Spleen (tissue), 11 donors: Measurements from ENCODE around the gene ZNF532. TPM values are rescaled to one million over a fixed set of nuclear protein-coding genes. Genes with fewer than 3 reads are reported as not detected.

Source experiments
- DNase-seq: peaks from one replicate; pipeline ENCODE4 v3.0.0-alpha.2; 2020
- H3K27ac ChIP-seq, 8 donors: fragments of 200-600 bp; sonication (generic) in 7 of 8; 1 replicate in 4 of 8; 2 replicates in 4 of 8; pipeline versions ENCODE4 v1.5.0 to v1.8.0; 2016 to 2021; ENCODE audit warnings: inconsistent platforms in 4 of 8, mild to moderate bottlenecking in 4 of 8, moderate library complexity in 1 of 8
- H3K27me3 ChIP-seq, 7 donors: fragments of 200-600 bp; sonication (generic) in 6 of 7; replicated peaks in 1 of 7; 1 replicate in 4 of 7; 2 replicates in 3 of 7; pipeline versions ENCODE4 v1.5.0 to v1.8.0; 2016 to 2021; ENCODE audit warnings: inconsistent platforms in 3 of 7, mild to moderate bottlenecking in 1 of 7
- H3K36me3 ChIP-seq, 6 donors: fragments of 200-600 bp; sonication (generic) in 5 of 6; 1 replicate in 4 of 6; 2 replicates in 2 of 6; pipeline versions ENCODE4 v1.5.0 to v1.8.0; 2016 to 2021; ENCODE audit warnings: inconsistent platforms in 2 of 6
- H3K4me1 ChIP-seq, 6 donors: fragments of 200-600 bp; sonication (generic) in 5 of 6; 1 replicate in 3 of 6; 2 replicates in 3 of 6; pipeline versions ENCODE4 v1.5.0 to v1.8.0; 2016 to 2021; ENCODE audit warnings: inconsistent platforms in 3 of 6
- H3K4me3 ChIP-seq, 8 donors: fragments of 200-600 bp; sonication (generic) in 7 of 8; 1 replicate in 4 of 8; 2 replicates in 4 of 8; pipeline versions ENCODE4 v1.5.0 to v1.8.0; 2016 to 2021; ENCODE audit warnings: inconsistent platforms in 4 of 8, mild to moderate bottlenecking in 4 of 8, moderate library complexity in 2 of 8
- H3K9me3 ChIP-seq, 8 donors: fragments of 200-600 bp; sonication (generic) in 7 of 8; 1 replicate in 4 of 8; 2 replicates in 4 of 8; pipeline versions ENCODE4 v1.5.0 to v1.8.0; 2016 to 2021; ENCODE audit warnings: inconsistent platforms in 4 of 8
- POLR2A ChIP-seq, 3 donors: fragments of 450-650 bp; IDR thresholded peaks; one replicate each; pipeline ENCODE4 v1.5.1; 2017; ENCODE audit warnings: antibody characterized with exemption in 3 of 3, mild to moderate bottlenecking in 1 of 3
- POLR2AphosphoS5 ChIP-seq, 3 donors: sonication (generic); formaldehyde crosslinking; IDR thresholded peaks; one replicate each; pipeline ENCODE4 v1.5.1; 2017; ENCODE audit warnings: antibody characterized with exemption in 3 of 3
- WGBS, 5 donors: extraction: QIAGEN DNeasy Blood & Tissue Kit in 3 of 5; methylation state at CpG; one replicate each; pipeline versions ENCODE4 v1.1.5 to v1.1.7; 2013 to 2018; 5-methylcytosine and 5-hydroxymethylcytosine counted together
- intact Hi-C: fragments of 100-400 bp; cut with DNase I; formaldehyde crosslinking; loops from one replicate; pipeline ENCODE4 v1.15.0; 2023; ENCODE audit warnings: low total_unique reads
- polyA plus RNA-seq, 3 donors: library from polyadenylated mRNA; stranded (reverse); fragments of 200-250 nt; gene quantifications; one replicate each; pipeline ENCODE4 v1.2.1, GENCODE V29; 2013
- total RNA-seq, 7 donors: library from RNA; depleted of rRNA in 3 of 7; stranded (reverse); fragments of >200 nt in 3 of 7; fragmentation: NEBNext Ultra II Directional in 4 of 7; extraction: Animal tissue kit (Norgen Biotek cat#: 25700) in 4 of 7; gene quantifications; one replicate each; pipeline versions ENCODE4 v1.1.0 to v1.2.1, GENCODE V29; 2016 to 2021
- TF ChIP-seq, protein P1 (sequence below), 11 experiments: fragments of 200-600 bp in 7 of 11; fragments of 450-650 bp in 4 of 11; sonication (generic) in 4 of 11; IDR thresholded peaks in 8 of 11; conservative IDR thresholded peaks in 3 of 11; 1 replicate in 7 of 11; 2 replicates in 4 of 11; pipeline versions ENCODE4 v1.4.0 to v1.8.0; 2016 to 2021; ENCODE audit warnings: antibody characterized with exemption in 11 of 11, inconsistent platforms in 4 of 11, mild to moderate bottlenecking in 1 of 11
- donor health status: healthy with polysubstance abuse.
- donor health status: DM: no; HTN: no; CAD: no; lungs with moderate emphysema.
- donor health status: DM: no; HTN: no; CAD: no.
- donor health status: Bipolar disorder and iron deficiency.
- donor health status: healthy.
- donor health status: DM: no; HTN: no; CAD: no.
- donor health status: DM: yes; HTN: yes; CAD: no.

The ZNF532 gene
- total and polyA plus RNA-seq, 10 donors = 5.2 to 64.8 (median 42.4) TPM

DNA sequence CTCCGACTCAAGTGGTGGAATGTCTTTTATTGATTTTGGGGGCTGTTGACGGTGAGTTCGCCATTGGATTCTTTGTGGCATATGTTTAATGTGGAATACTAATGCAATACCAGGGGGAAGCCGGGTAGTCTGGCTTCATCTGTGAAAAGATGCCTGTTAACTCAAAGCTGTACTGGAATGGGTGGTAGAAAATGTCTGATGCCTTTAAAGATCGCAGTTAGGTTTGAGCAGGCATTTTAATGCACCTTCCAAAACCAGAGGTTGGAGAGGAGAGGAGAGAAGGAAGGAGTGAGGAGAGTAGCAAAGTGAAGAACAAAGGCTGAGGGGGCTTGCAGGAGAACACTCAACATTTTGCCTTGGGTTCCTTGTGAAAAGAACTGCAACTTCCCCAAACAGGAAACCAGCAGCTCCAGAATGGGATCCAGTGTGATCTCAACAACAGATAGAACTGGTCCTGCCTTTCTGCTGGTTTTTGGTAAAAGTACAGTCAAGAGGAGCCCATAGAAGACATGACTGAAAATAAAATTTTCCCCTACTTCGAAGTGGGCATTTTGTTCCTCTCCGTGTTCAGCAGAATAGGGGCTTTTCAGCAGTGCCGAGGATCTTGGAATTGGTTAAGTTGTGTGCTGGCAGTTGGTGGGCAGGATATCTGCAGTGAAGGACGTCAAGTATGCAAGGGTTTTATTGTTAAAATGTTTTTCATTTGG lies 1.5 kb downstream of the ZNF532 start:
- peaks cover 0 to 3% (median 0%) of the 10 kb centered on the region in 8 donors for H3K9me3 ChIP-seq
- WGBS, 5 donors = 73 to 84% (median 81%) methylated on average over 9 of the region's 9 CpGs
- TF ChIP-seq, protein P1, sequence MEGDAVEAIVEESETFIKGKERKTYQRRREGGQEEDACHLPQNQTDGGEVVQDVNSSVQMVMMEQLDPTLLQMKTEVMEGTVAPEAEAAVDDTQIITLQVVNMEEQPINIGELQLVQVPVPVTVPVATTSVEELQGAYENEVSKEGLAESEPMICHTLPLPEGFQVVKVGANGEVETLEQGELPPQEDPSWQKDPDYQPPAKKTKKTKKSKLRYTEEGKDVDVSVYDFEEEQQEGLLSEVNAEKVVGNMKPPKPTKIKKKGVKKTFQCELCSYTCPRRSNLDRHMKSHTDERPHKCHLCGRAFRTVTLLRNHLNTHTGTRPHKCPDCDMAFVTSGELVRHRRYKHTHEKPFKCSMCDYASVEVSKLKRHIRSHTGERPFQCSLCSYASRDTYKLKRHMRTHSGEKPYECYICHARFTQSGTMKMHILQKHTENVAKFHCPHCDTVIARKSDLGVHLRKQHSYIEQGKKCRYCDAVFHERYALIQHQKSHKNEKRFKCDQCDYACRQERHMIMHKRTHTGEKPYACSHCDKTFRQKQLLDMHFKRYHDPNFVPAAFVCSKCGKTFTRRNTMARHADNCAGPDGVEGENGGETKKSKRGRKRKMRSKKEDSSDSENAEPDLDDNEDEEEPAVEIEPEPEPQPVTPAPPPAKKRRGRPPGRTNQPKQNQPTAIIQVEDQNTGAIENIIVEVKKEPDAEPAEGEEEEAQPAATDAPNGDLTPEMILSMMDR (IDR thresholded peaks at IDR 0.05 in 8 of 11, conservative IDR thresholded peaks at IDR 0.05 in 3 of 11) = no peak
- TF ChIP-seq POLR2AphosphoS5 (IDR thresholded peaks at IDR 0.05) (no peak), POLR2A (IDR thresholded peaks at IDR 0.05) (no peak)
- H3K4me1 ChIP-seq = peaks cover 24 to 76% (median 55%) of the 10 kb centered on the region in 6 donors
- peaks cover 0 to 24% (median 0%) of the 10 kb centered on the region in 7 donors for H3K27me3 ChIP-seq
- peaks cover 0 to 41% (median 12%) of the 10 kb centered on the region in 6 donors for H3K36me3 ChIP-seq
- H3K4me3 ChIP-seq = peak overlapping the region in 1 of 8 donors; percentile 11
- intact Hi-C loops = no loop called here
- DNase-seq = no peak
- peak overlapping the region in 7 of 8 donors; percentile 28 to 95 (median 90) for H3K27ac ChIP-seq

DNA sequence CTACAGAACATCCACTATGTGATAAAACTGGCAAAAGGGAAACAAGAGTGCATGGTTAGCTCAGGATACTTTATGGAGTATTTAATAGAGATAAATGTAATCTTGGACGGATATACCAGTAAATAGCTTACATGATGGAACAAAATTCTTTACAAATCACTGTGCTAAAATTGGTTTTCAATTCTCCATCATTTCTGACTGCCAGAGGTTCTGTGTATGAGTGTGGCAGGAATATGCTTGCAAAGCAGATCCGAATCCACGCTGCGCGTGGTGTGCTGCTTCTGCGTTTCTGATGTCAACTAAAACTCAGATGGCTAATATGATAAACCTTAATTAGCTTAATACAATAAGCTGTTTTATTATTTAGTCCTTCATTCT lies 2.1 kb downstream of the ZNF532 start:
- Histone ChIP-seq H3K4me3 (peak overlapping the region in 1 of 8 donors; percentile 11), H3K36me3 (peaks cover 0 to 45% (median 12%) of the 10 kb centered on the region in 6 donors), H3K27ac (peak overlapping the region in 7 of 8 donors; percentile 28 to 95 (median 90)), H3K4me1 (peaks cover 24 to 76% (median 53%) of the 10 kb centered on the region in 6 donors), H3K27me3 (peaks cover 0 to 24% (median 0%) of the 10 kb centered on the region in 7 donors), H3K9me3 (peaks cover 0 to 3% (median 0%) of the 10 kb centered on the region in 8 donors)
- intact Hi-C loops = no loop called here
- no peak for DNase-seq
- WGBS, 5 donors = 84 to 89% (median 86%) methylated on average over 6 of the region's 6 CpGs
- TF ChIP-seq, protein P1 (IDR thresholded peaks at IDR 0.05 in 8 of 11, conservative IDR thresholded peaks at IDR 0.05 in 3 of 11) = no peak
- no peak for TF ChIP-seq POLR2AphosphoS5 (IDR thresholded peaks at IDR 0.05)
- TF ChIP-seq POLR2A (IDR thresholded peaks at IDR 0.05) = no peak

DNA sequence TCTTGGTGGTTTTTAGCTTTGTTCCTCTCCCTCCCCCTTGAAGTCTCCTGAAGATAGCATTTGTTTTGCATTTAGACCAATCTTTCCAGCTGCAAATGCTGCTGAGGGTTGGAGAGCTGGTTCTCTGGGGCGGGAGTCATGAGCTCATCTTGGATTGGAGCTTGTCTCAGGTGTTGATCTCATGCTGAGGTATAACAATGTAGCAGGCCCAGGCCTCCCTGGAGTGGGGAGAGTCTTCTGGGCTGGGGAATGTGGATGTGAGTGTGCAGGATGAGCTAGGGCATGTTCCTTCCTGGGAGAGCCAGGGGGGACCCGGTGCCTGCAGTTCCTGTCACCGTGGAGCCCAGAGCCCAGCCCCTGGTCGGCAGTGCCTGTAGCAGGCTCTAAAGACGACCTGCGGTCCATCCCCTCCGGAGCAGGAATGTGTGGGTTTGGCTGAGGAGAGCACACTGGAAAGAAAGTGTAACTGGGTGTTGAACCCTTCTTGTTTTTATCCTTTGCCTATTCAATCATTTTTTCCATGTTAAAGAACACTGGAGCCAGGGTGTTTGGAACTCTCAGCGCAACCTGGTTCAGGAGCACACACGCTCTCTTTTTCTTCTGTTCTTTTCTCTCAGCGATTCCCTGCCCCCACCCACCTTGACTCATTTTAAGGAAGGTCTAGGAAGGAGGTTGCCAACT lies 2.7 kb downstream of the ZNF532 start:
- Histone ChIP-seq H3K27ac (peak overlapping the region in 6 of 8 donors; percentile 54 to 95 (median 91)), H3K36me3 (peaks cover 0 to 45% (median 12%) of the 10 kb centered on the region in 6 donors), H3K27me3 (peaks cover 0 to 22% (median 0%) of the 10 kb centered on the region in 7 donors), H3K4me1 (peaks cover 18 to 72% (median 46%) of the 10 kb centered on the region in 6 donors), H3K4me3 (no peak overlapping the region), H3K9me3 (peaks cover 0 to 3% (median 0%) of the 10 kb centered on the region in 8 donors)
- intact Hi-C loops = no loop called here
- DNase-seq = no peak
- TF ChIP-seq, protein P1 (IDR thresholded peaks at IDR 0.05 in 8 of 11, conservative IDR thresholded peaks at IDR 0.05 in 3 of 11) = no peak
- TF ChIP-seq POLR2AphosphoS5 (IDR thresholded peaks at IDR 0.05) (no peak), POLR2A (IDR thresholded peaks at IDR 0.05) (no peak)
- WGBS, 5 donors = 77 to 88% (median 86%) methylated on average over 10 of the region's 10 CpGs

DNA sequence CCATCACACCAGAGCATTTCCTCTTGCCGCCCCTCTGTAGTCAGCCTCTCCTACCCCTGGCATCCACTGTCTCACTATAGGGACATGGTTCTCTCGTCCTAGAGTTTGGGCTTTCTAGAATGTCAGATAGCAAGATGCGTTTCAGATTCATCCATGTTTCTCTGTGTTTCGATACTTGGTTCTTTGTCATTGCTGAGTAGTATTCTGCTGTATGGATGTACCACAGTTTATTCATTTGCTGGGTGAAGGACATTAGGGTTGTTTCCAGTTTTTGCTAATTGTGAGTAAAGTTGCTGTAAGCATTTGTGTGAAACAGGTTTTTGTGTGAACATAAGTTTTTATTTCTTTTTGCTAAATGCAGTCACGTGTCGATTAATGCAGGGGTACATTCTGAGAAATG lies 3.8 kb downstream of the ZNF532 start:
- peaks cover 0 to 53% (median 12%) of the 10 kb centered on the region in 6 donors for H3K36me3 ChIP-seq
- H3K9me3 ChIP-seq = peaks cover 0 to 3% (median 0%) of the 10 kb centered on the region in 8 donors
- H3K4me3 ChIP-seq = no peak overlapping the region
- peaks cover 0 to 14% (median 0%) of the 10 kb centered on the region in 7 donors for H3K27me3 ChIP-seq
- WGBS, 5 donors = 79 to 97% (median 94%) methylated on average over 6 of the region's 6 CpGs
- TF ChIP-seq POLR2A (IDR thresholded peaks at IDR 0.05) = no peak
- no peak overlapping the region for H3K27ac ChIP-seq
- intact Hi-C loops = no loop called here
- H3K4me1 ChIP-seq = peaks cover 14 to 67% (median 41%) of the 10 kb centered on the region in 6 donors
- no peak for DNase-seq
